ENCODE measurements around the gene KEL.

KEL gene, protein sequence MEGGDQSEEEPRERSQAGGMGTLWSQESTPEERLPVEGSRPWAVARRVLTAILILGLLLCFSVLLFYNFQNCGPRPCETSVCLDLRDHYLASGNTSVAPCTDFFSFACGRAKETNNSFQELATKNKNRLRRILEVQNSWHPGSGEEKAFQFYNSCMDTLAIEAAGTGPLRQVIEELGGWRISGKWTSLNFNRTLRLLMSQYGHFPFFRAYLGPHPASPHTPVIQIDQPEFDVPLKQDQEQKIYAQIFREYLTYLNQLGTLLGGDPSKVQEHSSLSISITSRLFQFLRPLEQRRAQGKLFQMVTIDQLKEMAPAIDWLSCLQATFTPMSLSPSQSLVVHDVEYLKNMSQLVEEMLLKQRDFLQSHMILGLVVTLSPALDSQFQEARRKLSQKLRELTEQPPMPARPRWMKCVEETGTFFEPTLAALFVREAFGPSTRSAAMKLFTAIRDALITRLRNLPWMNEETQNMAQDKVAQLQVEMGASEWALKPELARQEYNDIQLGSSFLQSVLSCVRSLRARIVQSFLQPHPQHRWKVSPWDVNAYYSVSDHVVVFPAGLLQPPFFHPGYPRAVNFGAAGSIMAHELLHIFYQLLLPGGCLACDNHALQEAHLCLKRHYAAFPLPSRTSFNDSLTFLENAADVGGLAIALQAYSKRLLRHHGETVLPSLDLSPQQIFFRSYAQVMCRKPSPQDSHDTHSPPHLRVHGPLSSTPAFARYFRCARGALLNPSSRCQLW

DNA sequence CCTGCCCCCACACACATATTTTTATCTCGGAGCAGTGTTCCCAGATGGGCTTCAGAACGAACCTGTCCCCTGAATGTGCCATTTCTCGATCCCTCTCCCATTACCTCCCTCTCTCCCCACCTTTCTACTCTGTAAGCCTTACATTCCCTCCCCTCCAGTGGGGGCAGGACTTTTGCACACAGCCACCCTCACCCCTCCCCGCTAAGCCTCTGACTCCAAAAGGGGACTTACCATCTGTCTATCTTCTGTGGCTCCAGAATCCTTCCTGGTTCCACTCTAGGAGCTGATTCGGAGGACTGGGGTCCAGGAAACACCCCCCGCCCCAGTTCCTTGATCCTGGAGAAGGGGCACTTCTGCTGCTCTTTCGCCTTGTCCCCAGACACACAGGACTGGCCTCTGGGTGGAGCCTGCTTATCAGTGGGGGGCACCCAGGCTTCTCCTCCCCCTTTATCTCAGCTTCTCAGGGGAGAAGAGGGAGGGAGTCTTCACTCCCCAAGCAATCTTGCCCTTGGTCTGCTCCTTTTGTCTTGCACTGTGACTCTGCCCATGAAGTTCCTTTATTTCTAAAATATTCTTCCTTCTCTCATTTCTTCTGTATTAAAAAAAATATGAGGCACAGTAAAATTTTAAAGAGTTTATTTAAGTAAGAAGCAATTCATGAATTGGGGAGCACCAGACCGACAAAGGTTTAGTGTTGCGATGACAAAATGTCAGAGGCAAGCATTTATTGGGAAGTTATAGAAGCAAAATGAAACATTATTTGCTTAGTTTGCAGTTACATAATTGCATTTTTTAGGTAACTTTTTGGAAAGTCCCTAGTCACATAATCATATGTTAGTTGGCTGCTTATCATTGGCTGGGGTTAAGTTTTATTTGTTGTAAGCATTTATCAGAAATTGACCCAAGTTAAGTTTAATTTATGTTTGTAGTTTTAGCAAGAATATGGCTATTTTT, at the start of gene KEL:
Gene KEL, minus strand, starts transcription at position 391 of the 954 bp plus-strand sequence. Its CDS starts 157 bp downstream, at position 234.
- no peak within 1 kb of the TSS for H3K4me3 ChIP-seq (ENCODE audit: low read length)
- TF ChIP-seq, protein P1, sequence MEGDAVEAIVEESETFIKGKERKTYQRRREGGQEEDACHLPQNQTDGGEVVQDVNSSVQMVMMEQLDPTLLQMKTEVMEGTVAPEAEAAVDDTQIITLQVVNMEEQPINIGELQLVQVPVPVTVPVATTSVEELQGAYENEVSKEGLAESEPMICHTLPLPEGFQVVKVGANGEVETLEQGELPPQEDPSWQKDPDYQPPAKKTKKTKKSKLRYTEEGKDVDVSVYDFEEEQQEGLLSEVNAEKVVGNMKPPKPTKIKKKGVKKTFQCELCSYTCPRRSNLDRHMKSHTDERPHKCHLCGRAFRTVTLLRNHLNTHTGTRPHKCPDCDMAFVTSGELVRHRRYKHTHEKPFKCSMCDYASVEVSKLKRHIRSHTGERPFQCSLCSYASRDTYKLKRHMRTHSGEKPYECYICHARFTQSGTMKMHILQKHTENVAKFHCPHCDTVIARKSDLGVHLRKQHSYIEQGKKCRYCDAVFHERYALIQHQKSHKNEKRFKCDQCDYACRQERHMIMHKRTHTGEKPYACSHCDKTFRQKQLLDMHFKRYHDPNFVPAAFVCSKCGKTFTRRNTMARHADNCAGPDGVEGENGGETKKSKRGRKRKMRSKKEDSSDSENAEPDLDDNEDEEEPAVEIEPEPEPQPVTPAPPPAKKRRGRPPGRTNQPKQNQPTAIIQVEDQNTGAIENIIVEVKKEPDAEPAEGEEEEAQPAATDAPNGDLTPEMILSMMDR (conservative IDR thresholded peaks at IDR 0.05; ENCODE audit: low read length) = no peak
- DNase-seq (ENCODE audit: low read depth) = no peak

DNA sequence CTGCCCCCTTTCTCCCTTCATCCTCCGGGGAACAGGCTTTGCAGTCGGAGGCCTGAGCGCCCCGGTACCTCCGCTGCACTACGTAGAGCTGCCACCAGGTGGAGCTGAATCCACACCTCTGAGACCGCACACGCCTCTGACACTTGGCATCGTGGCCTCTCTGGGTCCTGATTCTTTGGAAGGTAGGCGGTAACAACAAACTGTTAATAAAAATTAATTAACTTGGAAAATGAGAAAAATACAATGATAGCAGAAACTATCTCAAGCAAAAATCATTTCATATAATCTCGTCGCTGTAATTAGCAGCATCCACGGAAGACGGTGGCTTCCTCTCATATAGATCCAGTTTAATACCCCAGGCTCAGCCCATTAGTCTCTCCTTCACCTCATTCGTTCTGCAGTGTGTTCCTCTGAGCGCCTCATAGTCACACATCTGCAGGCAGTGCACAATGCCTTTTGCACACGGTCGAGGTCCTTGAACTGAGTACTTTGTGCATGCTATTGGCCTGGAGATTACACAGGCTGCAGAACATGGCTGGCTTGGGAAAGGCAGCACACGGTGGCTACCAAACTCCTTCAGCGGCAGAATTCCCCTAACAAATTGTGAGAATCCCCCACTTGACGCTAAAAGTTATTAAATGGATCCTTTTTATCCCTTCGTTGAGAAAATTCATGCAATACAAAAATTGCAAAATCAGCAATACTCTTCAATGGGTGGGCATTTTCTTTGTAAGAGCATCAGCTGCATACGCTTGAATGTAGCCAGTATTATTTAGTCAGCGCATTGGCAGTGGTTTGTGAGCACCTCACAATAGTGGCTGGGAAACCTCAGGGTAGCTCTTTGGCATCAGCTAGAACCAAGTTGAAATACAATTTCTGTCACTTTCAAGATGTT, 46.1 kb upstream of the KEL start:
- TF ChIP-seq, protein P1 (conservative IDR thresholded peaks at IDR 0.05; ENCODE audit: low read length) = peak; percentile 95
- DNase-seq (ENCODE audit: low read depth) = peak; percentile 53
- H3K4me3 ChIP-seq (ENCODE audit: low read length) = no peak overlapping the region

DNA sequence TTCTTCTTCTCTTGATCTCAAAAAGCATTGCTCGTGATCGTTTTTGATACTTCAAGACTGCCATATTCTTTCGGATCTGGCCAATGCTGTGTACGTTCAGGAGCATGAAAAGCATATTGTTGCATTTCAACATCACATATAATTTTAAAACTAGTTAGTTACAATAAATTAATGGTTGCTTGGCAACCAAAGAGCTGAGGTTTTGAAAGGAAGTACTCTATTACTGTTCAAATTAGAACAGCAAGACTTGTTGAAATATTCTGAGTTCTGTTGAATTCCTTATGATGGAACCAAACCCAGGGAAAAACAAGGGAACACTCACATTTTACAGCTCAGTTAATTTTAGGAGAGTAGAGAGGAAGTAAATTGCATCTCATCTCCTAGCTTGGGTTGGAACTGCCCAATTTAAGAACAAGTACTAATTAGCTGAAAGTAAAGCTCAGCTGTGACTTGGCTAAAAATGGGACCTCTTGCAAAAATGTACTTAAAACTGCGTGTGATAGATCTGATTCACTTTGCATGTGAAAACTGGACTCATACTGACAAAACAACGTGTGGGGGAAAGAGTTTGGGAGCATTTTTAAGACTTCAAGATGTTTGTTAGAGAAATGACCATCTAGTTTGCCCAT, 43.6 kb upstream of the KEL start:
- DNase-seq (ENCODE audit: low read depth) = no peak
- TF ChIP-seq, protein P1 (conservative IDR thresholded peaks at IDR 0.05; ENCODE audit: low read length) = no peak
- no peak overlapping the region for H3K4me3 ChIP-seq (ENCODE audit: low read length)

DNA sequence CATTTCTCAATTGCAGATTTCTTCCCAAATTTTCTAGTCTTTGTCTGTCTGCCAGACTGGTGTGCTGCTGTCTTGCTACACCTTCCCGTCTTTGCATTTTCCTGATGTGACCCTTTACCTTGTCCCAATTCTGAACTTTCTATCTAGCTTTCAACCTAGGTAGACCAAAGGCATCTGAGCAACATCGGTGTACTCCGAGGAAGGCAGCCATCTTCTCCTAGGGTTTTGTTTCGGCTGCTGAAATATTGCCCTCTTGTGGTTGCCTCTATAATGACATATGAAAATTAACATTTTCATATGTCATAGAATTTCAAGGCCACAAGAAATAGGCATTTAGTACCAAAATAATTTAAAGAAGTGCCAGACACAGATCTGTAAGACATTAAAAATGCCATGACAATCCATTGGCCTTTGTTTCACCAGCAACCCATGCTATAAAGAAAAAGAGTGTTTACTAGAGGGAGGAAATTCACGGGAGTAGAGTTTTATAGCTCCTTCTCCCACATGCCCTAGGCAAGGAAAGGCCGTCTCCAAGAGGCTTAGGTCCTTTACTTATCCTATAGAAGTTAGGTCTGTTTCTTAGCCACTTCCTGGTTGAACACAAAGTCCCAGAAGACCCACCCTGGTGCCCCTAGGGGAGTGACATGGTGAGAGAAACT, 41.4 kb upstream of the KEL start:
- H3K4me3 ChIP-seq (ENCODE audit: low read length) = peak overlapping the region; percentile 2; the same call in 1 of the 2 replicates
- DNase-seq (ENCODE audit: low read depth) = peak; percentile 52
- TF ChIP-seq, protein P1 (conservative IDR thresholded peaks at IDR 0.05; ENCODE audit: low read length) = peak; percentile 76

- TF ChIP-seq, protein P1 (conservative IDR thresholded peaks at IDR 0.05; ENCODE audit: low read length) = no peak
Observed at GRCh38 chr7:143002898-143003297, 40.7 kb upstream of the KEL start.

More at GRCh38 chr7:143002898-143003297, 40.7 kb upstream of the KEL start:
- no peak overlapping the region for H3K4me3 ChIP-seq (ENCODE audit: low read length)
- no peak for DNase-seq (ENCODE audit: low read depth)
